GM13977 (cell line): ENCODE data around the gene HOXA10.

Source experiments
- DNase-seq: peaks from one replicate; pipeline ENCODE4 v3.0.0; 2012; ENCODE audit warnings: low spot score
- in situ Hi-C: fragments of 300-500 bp; cut with MboI; formaldehyde crosslinking; loops from one replicate; pipeline ENCODE4 v1.12.0; 2022; ENCODE audit warnings: low sequenced_read_pairs, low pct_unique_long_range_greater_than_20kb, mixed read lengths, inconsistent platforms; ENCODE audit not compliant: unreplicated experiment
- TF ChIP-seq, protein P1 (sequence below): IDR thresholded peaks from 2 replicates; pipeline ENCODE4 v1.5.1; 2012; ENCODE audit warnings: mild to moderate bottlenecking, control low read depth; ENCODE audit not compliant: insufficient read depth; ENCODE audit errors: extremely low read depth, missing control alignments

HOXA10 gene

DNA sequence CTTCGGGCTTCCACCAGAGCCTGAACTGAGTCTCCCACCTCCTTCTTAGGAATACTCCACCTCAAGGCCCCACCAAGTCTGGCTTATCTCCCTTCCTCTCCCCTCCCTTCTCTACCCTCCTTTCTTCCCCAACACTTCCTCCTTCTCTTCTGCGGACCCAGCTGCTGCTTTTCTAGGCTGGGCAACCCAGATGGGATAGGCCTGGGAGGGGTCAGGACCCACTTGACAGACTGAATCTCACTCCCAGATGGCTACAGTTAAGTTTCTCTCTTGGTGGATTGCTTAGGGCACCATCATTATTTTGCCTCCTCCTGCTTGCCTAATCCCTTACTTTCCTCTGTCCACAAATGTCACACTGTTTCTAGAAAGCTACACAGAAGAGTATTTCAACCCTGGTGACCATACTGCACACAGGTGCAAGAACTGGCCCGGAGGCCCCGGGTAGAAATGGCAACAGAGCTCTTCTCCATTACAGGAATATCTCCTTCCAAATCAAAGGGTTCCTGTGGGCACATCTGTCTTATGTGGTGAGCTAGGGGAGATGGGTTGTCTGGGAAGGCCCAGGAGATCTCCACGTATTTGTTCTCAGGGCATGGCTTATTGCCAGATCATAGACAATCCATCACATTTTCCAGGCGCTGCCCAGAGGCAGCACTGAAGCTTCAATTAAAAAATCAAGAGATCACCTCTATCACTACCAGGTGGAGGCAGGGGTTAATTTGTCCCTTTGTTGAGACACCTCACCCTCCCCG, 16.1 kb upstream of the HOXA10 start:
- in situ Hi-C loops, result no loop called here
- DNase-seq, result no peak
- TF ChIP-seq, protein P1, sequence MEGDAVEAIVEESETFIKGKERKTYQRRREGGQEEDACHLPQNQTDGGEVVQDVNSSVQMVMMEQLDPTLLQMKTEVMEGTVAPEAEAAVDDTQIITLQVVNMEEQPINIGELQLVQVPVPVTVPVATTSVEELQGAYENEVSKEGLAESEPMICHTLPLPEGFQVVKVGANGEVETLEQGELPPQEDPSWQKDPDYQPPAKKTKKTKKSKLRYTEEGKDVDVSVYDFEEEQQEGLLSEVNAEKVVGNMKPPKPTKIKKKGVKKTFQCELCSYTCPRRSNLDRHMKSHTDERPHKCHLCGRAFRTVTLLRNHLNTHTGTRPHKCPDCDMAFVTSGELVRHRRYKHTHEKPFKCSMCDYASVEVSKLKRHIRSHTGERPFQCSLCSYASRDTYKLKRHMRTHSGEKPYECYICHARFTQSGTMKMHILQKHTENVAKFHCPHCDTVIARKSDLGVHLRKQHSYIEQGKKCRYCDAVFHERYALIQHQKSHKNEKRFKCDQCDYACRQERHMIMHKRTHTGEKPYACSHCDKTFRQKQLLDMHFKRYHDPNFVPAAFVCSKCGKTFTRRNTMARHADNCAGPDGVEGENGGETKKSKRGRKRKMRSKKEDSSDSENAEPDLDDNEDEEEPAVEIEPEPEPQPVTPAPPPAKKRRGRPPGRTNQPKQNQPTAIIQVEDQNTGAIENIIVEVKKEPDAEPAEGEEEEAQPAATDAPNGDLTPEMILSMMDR, result no peak

DNA sequence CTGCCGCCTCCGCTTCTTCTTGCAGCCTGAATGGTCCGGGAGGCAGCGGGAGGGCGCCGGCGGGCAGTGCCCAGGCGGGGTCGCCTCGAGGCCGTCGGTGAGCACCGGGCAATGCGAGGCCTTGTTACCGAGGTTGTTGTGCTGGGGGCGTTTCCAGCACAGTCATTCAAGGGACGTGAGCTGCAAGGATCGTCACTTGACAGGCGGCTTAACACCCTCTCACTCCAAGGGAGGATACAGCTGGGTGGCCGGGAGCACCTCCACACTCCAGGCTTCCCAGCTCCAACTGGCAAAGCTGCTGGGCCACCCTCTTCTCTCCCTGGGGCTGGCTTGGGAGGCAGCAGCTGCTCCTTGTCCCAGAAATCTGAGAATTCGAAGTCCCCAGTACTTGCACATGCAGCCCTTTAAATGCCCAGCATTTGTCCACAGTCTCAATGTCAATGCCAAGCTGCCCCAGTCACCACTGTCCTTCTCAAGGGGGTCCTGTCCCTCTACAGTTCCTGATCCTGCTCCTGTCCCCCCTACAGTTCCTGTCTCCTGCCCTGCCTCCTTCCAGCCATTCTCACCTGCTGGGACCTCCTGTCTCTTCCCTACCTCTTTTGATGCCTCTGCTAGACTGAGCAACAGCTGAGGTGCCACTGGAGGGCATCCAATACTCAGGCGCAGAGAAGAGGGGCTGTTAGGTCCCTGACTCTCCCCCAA, 15.3 kb upstream of the HOXA10 start:
- DNase-seq, result no peak
- TF ChIP-seq, protein P1, result no peak
- in situ Hi-C loops, result no loop called here

- TF ChIP-seq, protein P1, result no peak
- DNase-seq, result no peak
- in situ Hi-C loops, result no loop called here
These were observed 14.5 kb upstream of the HOXA10 start for GRCh38 chr7:27188386-27189294.

GRCh38 chr7:27187475-27188385, 13.6 kb upstream of the HOXA10 start:
- in situ Hi-C loops, result no loop called here
- TF ChIP-seq, protein P1, result no peak

GRCh38 chr7:27186668-27187474, 12.8 kb upstream of the HOXA10 start:
- TF ChIP-seq, protein P1, result no peak
- DNase-seq, result no peak
- in situ Hi-C loops, result no loop called here

More at GRCh38 chr7:27187475-27188385, 13.6 kb upstream of the HOXA10 start:
- DNase-seq, result no peak
